HG03175 (cell line): ENCODE data around the gene POU4F1.
A peak's percentile ranks its signal among the peaks of the same experiment; 100 is the strongest.
"Not testable (repeated sequence)": the region's sequence is repeated elsewhere in the genome, so short reads cannot be mapped to it uniquely, and the experiment has no call there.

Experiments
- ATAC-seq: cut with Tn5 transposase; IDR thresholded peaks from one replicate; pipeline ENCODE4 v1.9.1; 2021; ENCODE audit warnings: mild to moderate bottlenecking, moderate library complexity; ENCODE audit not compliant: unreplicated experiment

The POU4F1 gene

DNA sequence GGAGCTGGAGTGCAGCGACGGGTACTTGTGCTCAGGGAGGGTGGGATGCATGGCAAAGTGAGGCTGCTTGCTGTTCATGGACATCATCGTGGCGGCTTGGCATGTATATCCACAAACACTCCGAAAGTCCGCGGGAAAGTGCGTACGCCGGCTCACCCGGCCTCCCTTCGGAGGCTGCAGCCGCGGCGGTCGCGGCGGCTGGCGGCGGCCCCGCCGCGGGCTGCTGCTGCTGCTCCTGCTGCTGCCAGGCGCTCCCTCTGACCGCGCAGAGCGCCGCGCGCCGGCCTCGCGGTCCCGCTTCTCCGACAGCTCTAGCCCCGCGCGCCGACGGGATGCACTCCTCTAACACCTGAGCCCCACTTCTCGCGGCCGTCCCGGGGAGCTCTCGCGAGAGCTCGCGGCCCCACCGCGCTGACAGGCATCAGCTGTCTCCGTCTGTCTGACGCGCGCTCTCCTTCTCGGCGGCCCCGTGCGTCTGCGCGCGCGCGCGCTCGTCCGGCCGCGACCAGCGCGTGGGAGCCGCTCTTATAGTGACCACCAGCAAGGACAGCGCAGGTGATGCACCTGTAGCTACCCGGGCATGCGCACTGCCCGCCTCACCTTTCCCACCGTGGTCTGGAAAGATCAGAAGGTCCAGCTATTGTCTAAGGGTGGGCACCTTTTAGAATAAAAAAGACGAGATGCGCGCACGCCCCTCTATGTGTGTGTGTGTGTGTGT, at the start of gene POU4F1:
TSS of gene POU4F1 (minus strand) at position 313 of the 718 bp plus-strand sequence. CDS start at position 87, 226 bp downstream.
- ATAC-seq = peak; percentile 87

DNA sequence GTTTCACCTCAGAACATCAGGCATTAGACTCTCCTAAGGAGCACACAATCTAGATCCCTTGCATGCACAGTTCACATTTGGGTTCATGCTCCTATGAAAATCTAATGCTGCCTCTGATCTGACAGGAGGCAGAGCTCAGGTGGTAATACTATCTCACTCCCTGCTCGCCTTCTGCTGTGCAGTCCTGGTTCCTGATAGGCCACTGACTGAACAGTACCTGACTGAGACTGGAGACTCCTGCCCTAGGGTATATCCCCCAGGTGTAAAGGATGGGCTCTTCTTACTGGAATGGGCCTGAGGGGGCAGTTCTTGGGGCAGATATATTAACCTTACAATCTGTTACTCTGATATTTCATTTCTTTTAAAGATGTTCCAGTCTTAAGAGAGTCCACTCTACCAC, 49.3 kb upstream of the POU4F1 start:
- no peak for ATAC-seq

DNA sequence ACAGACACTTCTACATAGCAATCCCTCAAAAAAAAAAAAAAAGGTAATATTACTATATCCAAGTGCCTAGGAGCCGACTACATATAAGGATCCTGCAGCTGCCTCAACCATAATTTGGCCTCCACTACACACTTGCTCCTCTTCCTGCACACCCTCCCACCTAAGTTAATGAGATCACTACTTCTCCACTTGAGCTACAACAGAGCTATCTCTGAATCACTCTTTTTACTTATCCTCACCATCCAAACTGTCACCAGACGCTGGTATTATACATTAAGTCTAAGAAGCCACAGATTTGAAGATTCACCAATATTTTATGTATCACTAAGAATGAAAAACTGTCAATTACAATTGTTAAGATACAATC, 47.3 kb upstream of the POU4F1 start:
- ATAC-seq = no peak

- ATAC-seq = no peak
Observed at GRCh38 chr13:78649997-78650716, 46.8 kb upstream of the POU4F1 start.

DNA sequence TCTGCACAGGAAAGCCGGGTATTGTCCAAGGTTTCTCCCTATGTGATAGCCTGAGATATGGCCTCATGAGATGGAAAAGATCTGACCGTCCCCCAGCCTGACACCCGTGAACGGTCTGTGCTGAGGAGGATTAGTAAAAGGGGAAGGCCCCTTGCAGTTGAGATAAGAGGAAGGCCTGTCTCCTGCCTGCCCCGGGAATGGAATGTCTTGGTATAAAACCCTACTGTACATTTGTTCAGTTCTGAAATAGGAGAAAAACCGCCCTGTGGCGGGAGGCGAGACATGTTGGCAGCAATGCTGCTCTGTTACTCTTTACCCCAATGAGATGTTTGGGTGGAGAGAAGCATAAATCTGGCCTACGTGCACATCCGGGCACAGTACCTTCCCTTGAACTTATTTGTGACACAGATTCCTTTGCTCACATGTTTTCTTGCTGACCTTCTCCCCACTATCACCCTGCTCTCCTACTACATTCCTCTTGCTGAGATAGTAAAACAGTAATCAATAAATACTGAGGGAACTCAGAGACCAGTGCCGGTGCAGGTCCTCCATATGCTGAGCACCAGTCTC, 43.8 kb upstream of the POU4F1 start:
- ATAC-seq = not testable (repeated sequence)

GRCh38 chr13:78638216-78638615, 34.9 kb upstream of the POU4F1 start:
- no peak for ATAC-seq

DNA sequence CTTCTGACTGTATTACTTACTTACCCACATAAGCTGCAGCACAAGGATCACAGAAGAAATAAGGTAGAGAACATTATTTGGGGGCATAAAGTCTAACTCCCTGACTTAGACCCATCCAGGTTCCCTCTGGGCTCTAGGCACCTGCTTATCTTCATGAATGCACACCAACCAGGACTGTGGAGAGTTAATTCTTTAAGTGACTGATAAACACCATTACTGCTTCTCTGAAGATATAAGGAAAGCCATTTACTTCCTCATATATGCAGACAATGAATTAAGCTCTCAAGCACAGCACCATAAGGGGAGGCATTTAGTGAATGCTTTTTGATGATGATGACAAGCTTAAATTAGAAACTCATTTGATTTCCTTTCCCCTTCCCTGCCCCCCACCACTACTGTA, 33.1 kb upstream of the POU4F1 start:
- ATAC-seq = no peak

DNA sequence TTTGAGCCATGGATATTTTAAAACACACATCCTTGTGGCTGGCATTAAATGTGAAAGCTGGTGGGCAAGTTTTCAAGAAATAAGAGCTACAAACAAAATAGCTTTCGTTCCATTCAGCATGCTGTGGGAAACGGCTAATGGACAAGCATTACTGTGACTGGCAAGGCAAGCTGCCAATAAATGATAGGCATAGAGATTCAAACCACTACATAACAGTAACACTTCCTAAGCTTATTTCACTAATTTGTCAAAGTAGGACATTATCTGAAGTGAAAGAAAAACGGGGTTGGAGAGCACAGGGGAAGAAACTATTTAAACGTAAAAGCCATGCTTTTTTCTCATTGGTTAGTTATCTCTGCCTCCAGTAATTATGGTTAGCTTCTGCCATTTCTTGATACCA, 29.6 kb upstream of the POU4F1 start:
- ATAC-seq = no peak

DNA sequence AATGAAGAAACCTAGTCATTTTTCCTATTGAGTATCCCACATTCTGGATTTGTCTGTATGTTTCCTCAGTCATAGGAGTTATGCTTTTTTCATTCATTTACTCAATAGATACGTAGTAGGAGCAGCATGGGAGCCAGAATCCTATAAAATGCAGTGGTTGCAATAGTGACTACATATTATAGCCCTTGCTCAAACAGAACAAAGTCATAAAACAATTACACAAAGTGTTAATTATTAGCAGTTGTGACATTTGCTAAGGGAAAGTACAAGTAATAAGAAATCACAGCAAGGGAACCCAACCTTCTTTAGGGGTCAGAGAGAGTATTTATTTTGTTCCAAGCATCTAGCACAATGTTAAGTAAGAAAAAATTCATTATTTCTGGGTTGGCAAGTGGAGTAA, 27.7 kb upstream of the POU4F1 start:
- no peak for ATAC-seq

DNA sequence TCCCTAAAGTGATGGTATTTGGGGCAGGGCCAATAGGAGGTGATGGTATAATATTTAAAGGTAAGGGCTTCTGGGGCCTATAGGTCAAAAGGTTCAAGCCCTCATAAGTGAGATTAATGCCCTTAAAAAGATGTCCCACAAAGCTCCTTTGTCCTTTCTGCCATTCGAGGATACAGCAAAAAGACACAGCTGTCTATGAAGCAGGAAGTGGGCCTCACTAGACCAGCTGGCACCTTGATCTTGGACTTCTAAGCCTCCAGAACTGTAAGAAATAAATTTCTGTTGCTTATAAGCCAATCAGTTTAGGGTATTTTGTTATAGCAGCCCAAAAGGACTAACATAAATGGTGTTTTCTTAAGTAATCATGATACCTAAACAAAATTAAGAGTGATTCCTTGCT, 27.2 kb upstream of the POU4F1 start:
- ATAC-seq = no peak

DNA sequence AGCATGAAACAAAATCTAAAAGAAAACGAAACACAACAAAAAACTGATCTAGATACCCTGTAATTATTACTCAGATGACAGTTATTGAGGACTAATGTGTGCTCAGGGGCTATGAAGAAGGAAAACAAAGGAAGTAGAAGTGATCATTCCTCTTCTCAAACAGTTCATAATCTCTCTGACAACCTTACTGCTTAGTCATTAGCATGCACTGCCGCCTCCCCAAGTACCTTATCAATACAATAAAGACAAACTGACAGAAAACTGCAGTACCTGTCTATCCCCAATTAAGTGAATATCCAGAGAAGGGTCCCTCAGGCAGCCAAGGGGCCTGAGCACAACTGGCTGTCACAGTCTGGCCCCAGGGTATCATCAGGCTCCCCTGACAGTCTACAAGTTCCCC, 22.0 kb upstream of the POU4F1 start:
- ATAC-seq = no peak

DNA sequence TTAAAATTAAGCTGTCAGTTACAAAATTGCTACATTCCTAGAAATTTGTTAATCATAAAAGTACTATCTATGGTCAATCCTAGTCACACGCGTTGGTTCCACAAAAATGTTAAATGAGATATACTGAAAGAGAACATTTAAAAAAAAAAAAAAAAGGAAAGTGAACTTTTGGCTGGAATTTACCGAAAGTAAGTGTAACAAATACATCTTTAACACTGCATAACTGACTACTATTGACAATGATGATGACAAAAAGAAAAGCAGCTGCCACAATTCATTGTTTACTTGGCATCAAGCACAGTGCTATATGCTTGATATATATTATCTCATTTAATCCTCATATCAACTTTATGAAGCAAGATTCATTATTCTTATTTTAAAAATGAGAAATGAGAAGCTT, 19.8 kb upstream of the POU4F1 start:
- no peak for ATAC-seq

DNA sequence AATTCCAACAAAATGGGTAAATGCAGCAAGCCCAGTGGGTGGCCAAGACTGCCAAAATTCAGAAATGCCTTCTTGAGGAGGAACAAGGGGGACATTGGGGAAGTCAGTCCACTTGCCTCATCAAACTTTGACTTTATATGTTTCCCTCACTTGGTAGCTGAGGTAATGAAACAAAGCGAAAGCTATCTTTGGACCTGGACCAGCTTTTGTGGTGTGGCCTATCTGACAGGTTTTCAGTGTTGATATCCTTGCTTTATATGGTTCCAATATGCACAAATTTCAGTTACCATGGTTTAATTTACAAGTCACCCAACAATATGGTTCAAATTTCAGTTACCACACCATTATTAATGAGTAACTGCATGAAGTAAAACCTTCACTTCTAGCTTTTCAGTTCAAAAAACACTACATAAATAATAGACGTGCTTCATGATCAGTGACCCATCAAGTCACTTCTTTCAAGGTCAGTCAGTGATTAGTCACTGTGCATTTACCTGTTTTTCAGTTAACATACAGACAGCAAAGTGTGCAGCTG, 17.7 kb upstream of the POU4F1 start:
- ATAC-seq = no peak

- ATAC-seq = no peak
Observed at GRCh38 chr13:78618411-78618810, 15.1 kb upstream of the POU4F1 start.

DNA sequence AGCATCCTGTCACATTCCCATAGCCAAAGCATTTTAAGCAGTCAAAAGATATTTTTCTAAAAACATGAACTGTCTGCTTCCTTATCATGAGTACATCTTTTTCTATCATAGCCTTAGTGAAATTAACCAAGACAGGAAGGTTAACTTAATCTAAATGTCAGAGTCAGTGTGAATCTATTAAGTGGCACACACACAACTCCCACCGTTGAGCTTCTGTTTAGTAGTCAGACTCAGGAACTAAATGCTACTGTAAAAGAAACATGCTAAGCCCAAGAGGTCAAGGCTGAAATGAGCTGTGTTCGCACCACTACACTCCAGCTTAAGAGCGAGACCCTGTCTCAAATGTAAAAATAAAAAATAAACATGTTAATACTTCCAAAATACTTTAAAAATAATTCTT, 7.7 kb upstream of the POU4F1 start:
- ATAC-seq = no peak

DNA sequence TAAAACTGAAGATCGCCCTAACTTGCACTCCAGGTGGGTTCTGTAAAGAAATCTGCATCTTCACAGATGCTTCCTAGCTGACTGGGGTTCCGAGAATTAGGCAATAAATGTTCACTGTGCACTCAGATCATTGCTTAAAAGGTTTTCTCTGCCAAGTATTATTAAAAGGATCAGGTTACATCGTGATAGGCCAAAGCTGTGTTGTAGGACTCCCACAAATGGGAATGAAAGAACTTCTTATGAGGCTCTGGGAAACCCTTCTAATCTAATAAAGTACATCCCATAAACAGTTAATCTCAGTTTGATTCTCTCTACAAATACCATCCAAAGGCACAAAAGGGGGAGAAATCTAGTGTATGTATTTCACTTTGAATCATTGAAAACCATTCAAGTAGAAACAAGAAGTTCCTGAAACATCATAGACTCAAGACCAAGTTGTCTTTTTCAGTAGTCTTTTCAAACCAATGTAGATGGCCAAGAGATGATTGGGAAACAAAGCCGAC, 7.1 kb upstream of the POU4F1 start:
- no peak for ATAC-seq

GRCh38 chr13:78609464-78610205, 6.3 kb upstream of the POU4F1 start:
- ATAC-seq = no peak

DNA sequence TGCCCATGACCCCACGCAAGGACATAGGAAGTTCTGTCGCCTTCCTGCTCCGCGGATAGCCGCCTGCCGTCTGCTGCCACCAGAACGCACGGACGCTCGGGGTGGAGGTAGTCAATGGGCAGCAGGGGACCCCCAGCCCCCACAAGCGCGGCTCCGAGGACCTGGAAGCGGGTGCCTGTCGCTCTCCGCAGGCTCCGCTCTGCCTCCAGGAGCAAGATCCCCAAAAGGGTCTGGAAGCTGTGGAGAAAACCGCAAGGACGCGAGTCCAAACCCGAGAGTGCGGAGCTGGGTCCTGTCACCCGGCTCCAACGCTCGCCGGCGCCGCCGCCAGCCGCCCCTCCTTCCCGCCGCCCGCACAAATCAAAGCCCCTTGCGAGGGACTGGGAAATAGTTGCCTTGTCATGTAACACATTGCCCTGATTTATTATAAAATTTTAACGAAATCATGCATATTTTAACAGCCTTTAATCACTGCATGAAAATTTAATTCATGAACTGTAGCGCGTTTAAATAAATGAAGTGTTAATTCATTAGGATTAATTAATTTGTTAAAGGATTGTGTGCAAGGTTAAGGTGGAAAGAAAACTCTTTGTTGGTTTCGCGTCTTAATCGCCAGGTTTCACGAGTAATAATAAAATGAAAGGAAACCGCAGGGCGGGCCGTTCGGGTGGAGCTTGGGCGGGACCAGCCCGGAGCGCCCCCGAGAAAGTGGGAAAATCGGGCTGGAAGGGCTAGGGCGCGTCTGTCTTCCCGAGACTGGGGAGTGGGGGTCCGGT, 5.5 kb upstream of the POU4F1 start:
- ATAC-seq = no peak

DNA sequence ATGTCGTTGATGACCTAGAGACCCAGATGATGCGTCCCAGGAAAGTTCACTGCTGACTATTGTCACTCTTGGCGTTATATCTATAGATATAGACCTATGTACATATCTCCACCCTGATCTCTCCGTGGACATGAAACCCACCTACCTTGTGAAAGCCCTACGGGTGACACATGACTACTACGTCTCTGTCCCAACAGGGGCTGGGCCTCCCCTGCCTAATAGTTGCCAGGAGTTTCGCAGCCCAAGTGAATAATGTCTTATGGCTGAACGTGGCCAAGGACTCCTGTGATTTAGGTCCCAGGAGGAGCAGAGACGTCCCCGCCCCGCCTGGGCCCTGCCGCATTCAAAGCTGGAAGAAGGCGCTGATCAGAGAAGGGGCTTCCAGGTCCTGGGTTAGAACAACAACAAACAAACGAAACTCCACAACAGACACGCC, 4.9 kb upstream of the POU4F1 start:
- ATAC-seq = no peak
